Stimulated activated naive CD8-positive, alpha-beta T cell treated with anti-CD3 and anti-CD28 coated beads, Interleukin-15, amount 100 ng/mL, for 72 hours (primary cell): ENCODE data around the gene CCNB1.
A peak's percentile ranks its signal among the peaks of the same experiment; 100 is the strongest.
"Not testable (repeated sequence)": the region's sequence is repeated elsewhere in the genome, so short reads cannot be mapped to it uniquely, and the experiment has no call there.

Source experiments
- ATAC-seq: fragments of 150-1000 bp; cut with Tn5 transposase; 2 replicates; pipeline ENCODE4 v1.10.0; 2021; ENCODE audit warnings: mild to moderate bottlenecking, moderate library complexity
- DNase-seq, 2 donors: peaks; one replicate each; pipeline ENCODE4 v3.0.0; 2021 to 2022
- H3K27ac Mint-ChIP-seq, 2 donors: one replicate each; pipeline ENCODE4 v1.8.0; 2022; ENCODE audit warnings: mild to moderate bottlenecking in 2 of 2, mixed read lengths in 2 of 2, moderate library complexity in 2 of 2
- H3K27me3 Mint-ChIP-seq: one replicate; pipeline ENCODE4 v1.8.0; 2022; ENCODE audit warnings: mixed read lengths
- H3K4me1 Mint-ChIP-seq: one replicate; pipeline ENCODE4 v1.8.0; 2022; ENCODE audit warnings: mild to moderate bottlenecking, mixed read lengths
- H3K4me3 Mint-ChIP-seq, 2 donors: one replicate each; pipeline ENCODE4 v1.8.0; 2022; ENCODE audit warnings: mild to moderate bottlenecking in 2 of 2, mixed read lengths in 2 of 2, moderate library complexity in 1 of 2
- H3K9me3 Mint-ChIP-seq, 2 donors: one replicate each; pipeline ENCODE4 v1.8.0; 2022; ENCODE audit warnings: mixed read lengths in 2 of 2

The CCNB1 gene

GRCh38 chr5:69213513-69214215 lies 46.7 kb downstream of the CCNB1 start:
- Mint-ChIP-seq H3K4me1 (peaks cover 6% of the 10 kb centered on the region), H3K4me3 (no peak overlapping the region), H3K9me3 (no peaks in the 10 kb centered on the region), H3K27me3 (no peaks in the 10 kb centered on the region), H3K27ac (no peak overlapping the region)
- ATAC-seq (no peak), DNase-seq (no peak)

DNA sequence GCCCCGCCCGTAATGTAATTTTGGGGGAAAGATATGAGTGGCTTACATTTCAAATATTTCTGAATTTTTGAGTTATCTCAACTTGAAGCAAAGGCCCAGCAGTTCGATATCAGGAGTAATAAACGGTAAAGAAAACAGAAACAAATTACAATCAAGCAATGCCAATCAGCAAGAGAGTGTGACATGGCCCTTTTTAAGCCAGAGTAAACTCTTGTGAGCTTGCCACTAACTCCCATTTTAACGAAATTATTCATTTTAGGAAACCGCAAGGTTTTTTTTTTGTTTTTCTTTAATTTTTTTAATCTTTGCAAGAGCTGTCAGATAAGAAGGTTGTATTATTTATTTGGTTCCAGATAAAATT lies 50.2 kb downstream of the CCNB1 start:
- ATAC-seq: no peak
- no peaks in the 10 kb centered on the region for H3K9me3 Mint-ChIP-seq
- DNase-seq: no peak
- H3K27ac Mint-ChIP-seq: peak overlapping the region; percentile 33 to 98
- no peaks in the 10 kb centered on the region for H3K27me3 Mint-ChIP-seq
- peak overlapping the region; percentile 95 to 100 for H3K4me3 Mint-ChIP-seq
- peaks cover 20% of the 10 kb centered on the region for H3K4me1 Mint-ChIP-seq

DNA sequence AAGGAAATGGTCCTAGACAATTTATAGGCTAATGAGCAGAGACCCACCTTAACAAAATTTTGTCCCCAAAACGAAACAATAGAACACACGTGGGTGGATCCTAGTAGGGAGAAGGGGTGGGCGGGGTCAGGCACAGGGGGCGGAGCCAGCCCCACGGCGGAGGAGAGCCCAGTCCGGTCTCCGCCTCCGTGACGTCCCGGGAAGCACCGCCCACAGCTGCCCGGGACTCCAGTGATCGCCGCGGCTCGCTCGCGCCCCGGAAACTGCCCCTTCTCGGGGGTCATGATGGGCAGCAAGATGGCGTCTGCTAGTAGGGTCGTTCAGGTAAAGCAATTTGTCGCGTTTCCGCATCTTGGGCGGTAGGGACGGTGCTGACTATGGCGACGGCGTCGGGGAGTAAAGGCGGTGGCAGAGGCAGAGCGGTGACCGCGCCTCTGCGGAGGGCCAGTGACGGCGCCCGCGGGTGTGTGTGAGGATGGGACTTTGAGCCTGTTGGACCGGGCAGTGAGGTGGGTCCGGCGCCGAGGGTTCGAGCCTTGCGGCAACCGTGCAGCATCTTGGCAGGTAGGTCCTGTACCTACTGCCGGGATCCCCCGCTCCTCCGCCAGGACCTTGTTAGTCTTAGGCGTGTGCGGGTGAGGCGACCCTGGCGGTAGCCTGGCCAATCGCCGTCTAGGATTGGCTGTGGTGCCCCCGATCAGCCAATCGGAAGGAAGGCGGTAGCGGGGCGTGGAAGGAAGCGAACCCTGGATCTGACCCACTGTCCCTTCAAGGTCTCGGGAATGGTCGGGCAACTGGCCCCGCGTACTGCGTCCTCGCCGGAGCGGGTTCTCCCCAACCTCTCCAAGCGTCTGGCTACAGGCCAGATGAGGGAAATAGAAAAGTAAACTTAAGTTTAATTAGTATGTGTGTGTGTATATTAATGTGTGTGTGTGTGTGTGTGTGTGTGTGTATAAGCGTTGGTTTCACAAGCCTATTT lies 50.9 kb downstream of the CCNB1 start:
- ATAC-seq: peak; percentile 95
- peak; percentile 87 to 89 for DNase-seq
- Mint-ChIP-seq H3K27me3 (no peaks in the 10 kb centered on the region), H3K27ac (peak overlapping the region; percentile 97 to 98), H3K4me3 (peak overlapping the region; percentile 95 to 100), H3K4me1 (peaks cover 20% of the 10 kb centered on the region), H3K9me3 (no peaks in the 10 kb centered on the region)

- H3K27me3 Mint-ChIP-seq: no peaks in the 10 kb centered on the region
- H3K4me1 Mint-ChIP-seq: peaks cover 20% of the 10 kb centered on the region
- DNase-seq: no peak
- H3K4me3 Mint-ChIP-seq: no peak overlapping the region
- H3K9me3 Mint-ChIP-seq: no peaks in the 10 kb centered on the region
- H3K27ac Mint-ChIP-seq: no peak overlapping the region
- ATAC-seq: no peak
Measured at GRCh38 chr5:69219939-69220338, 53.0 kb downstream of the CCNB1 start.

GRCh38 chr5:69220371-69220770 lies 53.4 kb downstream of the CCNB1 start:
- not testable (repeated sequence) for DNase-seq, H3K4me3 Mint-ChIP-seq, H3K27me3 Mint-ChIP-seq, H3K9me3 Mint-ChIP-seq, H3K27ac Mint-ChIP-seq, ATAC-seq
- H3K4me1 Mint-ChIP-seq: peaks cover 20% of the 10 kb centered on the region

DNA sequence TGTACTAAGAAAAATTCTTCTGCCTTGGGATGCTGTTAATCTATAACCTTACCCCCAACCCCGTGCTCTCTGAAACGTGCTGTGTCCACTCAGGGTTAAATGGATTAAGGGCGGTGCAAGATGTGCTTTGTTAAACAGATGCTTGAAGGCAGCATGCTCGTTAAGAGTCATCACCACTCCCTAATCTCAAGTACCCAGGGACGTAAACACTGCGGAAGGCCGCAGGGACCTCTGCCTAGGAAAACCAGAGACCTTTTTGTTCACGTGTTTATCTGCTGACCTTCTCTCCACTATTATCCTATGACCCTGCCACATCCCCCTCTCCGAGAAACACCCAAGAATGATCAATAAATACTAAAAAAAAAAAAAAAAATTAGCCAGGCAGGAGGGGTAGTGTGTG lies 53.9 kb downstream of the CCNB1 start:
- DNase-seq, H3K27me3 Mint-ChIP-seq, ATAC-seq, H3K4me3 Mint-ChIP-seq, H3K9me3 Mint-ChIP-seq, H3K27ac Mint-ChIP-seq: not testable (repeated sequence)
- peaks cover 20% of the 10 kb centered on the region for H3K4me1 Mint-ChIP-seq

- no peak for ATAC-seq
- H3K9me3 Mint-ChIP-seq: no peaks in the 10 kb centered on the region
- no peak for DNase-seq
- no peak overlapping the region for H3K4me3 Mint-ChIP-seq
- peaks cover 5% of the 10 kb centered on the region for H3K4me1 Mint-ChIP-seq
- H3K27me3 Mint-ChIP-seq: no peaks in the 10 kb centered on the region
- peak overlapping the region in 1 of 2 donors; percentile 75 for H3K27ac Mint-ChIP-seq
Measured at GRCh38 chr5:69224520-69224919, 57.6 kb downstream of the CCNB1 start.

GRCh38 chr5:69225860-69226259 lies 58.9 kb downstream of the CCNB1 start:
- Mint-ChIP-seq H3K4me3 (no peak overlapping the region), H3K9me3 (no peaks in the 10 kb centered on the region), H3K27me3 (no peaks in the 10 kb centered on the region), H3K4me1 (no peaks in the 10 kb centered on the region), H3K27ac (no peak overlapping the region)
- DNase-seq (no peak), ATAC-seq (no peak)
